ENCODE data around the gene SCRN3.

DNA sequence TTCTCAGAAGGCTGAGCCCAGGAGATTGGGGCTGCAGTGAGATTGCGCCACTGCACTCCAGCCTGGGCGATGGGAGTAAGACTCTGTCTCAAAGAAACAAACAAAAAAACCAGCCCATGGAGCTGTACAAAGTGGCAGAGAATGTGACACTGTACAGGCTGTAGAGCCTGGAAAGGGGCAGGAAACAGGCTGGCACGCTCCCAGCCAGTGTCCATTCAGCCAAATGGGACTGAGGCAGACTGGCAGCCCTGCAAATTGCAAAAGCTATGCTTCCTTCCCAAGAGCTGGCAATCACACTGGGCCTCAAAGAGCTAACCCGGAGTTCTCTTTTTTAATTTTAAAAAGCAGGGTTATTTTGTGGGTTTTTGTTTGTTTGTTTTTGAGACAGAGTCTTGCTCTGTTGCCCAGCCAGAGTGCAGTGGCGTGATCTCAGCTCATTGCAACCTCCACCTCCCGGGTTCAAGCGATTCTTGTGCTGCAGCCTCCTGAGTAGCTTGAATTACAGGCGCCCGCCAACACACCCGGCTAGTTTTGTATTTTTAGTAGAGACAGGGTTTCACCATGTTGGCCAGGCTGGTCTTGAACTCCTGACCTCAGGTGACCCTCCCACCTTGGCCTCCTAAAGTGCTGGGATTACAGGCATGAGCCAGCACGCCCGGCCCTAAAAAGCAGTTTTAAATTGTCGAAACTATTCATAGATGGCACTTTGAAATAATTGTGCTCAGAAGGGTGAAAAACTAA is 42.8 kb downstream of the SCRN3 start:
- TF ChIP-seq, protein P1, sequence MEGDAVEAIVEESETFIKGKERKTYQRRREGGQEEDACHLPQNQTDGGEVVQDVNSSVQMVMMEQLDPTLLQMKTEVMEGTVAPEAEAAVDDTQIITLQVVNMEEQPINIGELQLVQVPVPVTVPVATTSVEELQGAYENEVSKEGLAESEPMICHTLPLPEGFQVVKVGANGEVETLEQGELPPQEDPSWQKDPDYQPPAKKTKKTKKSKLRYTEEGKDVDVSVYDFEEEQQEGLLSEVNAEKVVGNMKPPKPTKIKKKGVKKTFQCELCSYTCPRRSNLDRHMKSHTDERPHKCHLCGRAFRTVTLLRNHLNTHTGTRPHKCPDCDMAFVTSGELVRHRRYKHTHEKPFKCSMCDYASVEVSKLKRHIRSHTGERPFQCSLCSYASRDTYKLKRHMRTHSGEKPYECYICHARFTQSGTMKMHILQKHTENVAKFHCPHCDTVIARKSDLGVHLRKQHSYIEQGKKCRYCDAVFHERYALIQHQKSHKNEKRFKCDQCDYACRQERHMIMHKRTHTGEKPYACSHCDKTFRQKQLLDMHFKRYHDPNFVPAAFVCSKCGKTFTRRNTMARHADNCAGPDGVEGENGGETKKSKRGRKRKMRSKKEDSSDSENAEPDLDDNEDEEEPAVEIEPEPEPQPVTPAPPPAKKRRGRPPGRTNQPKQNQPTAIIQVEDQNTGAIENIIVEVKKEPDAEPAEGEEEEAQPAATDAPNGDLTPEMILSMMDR (IDR thresholded peaks at IDR 0.05) = no peak
- no peak for TF ChIP-seq EZH2phosphoT487 (IDR thresholded peaks at IDR 0.05)

All from neural progenitor cell (in vitro differentiated cells).